ENCODE data around the gene ETV2. TPM values are rescaled to one million over a fixed set of nuclear protein-coding genes. Genes with fewer than 3 reads are reported as not detected.

ETV2 gene
- polyA plus RNA-seq, 1 of the 3 experiments (the other 2 are of a cell fraction) = 1.6 TPM

GRCh38 chr19:35628565-35629331 is 12.8 kb upstream of the ETV2 start, which contains the start of gene RBM42:
TSS of gene RBM42 (plus strand) at chr19:35629036. CDS start at chr19:35629154, 118 bp downstream.
- Histone ChIP-seq H3K9me3 (no peaks in the 10 kb centered on the region), H3K4me3 (ENCODE audit: low read depth in 2 of 2, low read length in 1 of 2) (peak within 1 kb of the TSS; percentile 86 to 96), H3K27me3 (ENCODE audit: insufficient read depth) (no peaks in the 10 kb centered on the region), H3K4me2 (peak within 1 kb of the TSS; percentile 100), H3K27ac (ENCODE audit: low read depth in 2 of 2, low read length in 1 of 2) (peak within 1 kb of the TSS; percentile 59 to 80), H3K9ac (peak within 1 kb of the TSS; percentile 92), H3K4me1 (ENCODE audit: control insufficient read depth in 1 of 2, insufficient read depth in 2 of 2, low read depth in 1 of 2, low read length in 1 of 2) (peaks cover 0 to 12% of the 10 kb centered on the region in 2 experiments; a peak in 2 of 4 replicates), H4K20me1 (ENCODE audit: insufficient read depth) (no peaks in the 10 kb centered on the region), H3K36me3 (replicated peaks in 1 of 2; ENCODE audit: control insufficient read depth in 1 of 2, insufficient read depth in 2 of 2, low read length in 1 of 2) (peaks cover 21 to 22% of the 10 kb centered on the region in 2 experiments), H2AFZ (ENCODE audit: low read depth) (peak within 1 kb of the TSS; percentile 91), H3K9me2 (no peaks in the 10 kb centered on the region), H3F3A (replicated peaks; ENCODE audit: insufficient read depth) (peaks cover 9% of the 10 kb centered on the region), H3K79me2 (ENCODE audit: insufficient read depth) (peaks cover 17% of the 10 kb centered on the region)
- peak; percentile 98 for DNase-seq
- WGBS (ENCODE audit: low lambda C conversion rate) = 1% methylated on average over 44 of the region's 56 CpGs
- ChIA-PET POLR2A (interaction anchor here (0.6 kb wide), 1 partner anchor 12 kb away, joined by 3 read pairs; no protein-coding TSS in a partner anchor), CTCF (no interaction called here)
- no peak for TF ChIP-seq RAD21 (IDR thresholded peaks at IDR 0.05; ENCODE audit: low read length)
- no peak for TF ChIP-seq RXRA (IDR thresholded peaks at IDR 0.05; ENCODE audit: borderline replicate concordance, low read depth)
- TF ChIP-seq TCF12 (IDR thresholded peaks at IDR 0.05) = no peak
- TF ChIP-seq EP300 (IDR thresholded peaks at IDR 0.05; ENCODE audit: borderline replicate concordance in 1 of 2, low read depth in 1 of 2, low read length in 1 of 2) = no peak
- peak; percentile 86 for TF ChIP-seq IRF3 (IDR thresholded peaks at IDR 0.05; ENCODE audit: low read depth, low read length)
- TF ChIP-seq GABPA (IDR thresholded peaks at IDR 0.05; ENCODE audit: low read depth) = peak; percentile 66
- TF ChIP-seq FOXM1 (IDR thresholded peaks at IDR 0.05; ENCODE audit: low read depth) = no peak
- no peak for TF ChIP-seq JUND (IDR thresholded peaks at IDR 0.05)
- peak; percentile 58; the same call in 1 of the 2 replicates for TF ChIP-seq MXI1 (IDR thresholded peaks at IDR 0.05; ENCODE audit: low read depth, low read length)
- peak; percentile 58; the same call in 1 of the 2 replicates for TF ChIP-seq PBX3 (IDR thresholded peaks at IDR 0.05)
- TF ChIP-seq FOXJ3 (CRISPR knock-in tag; IDR thresholded peaks at IDR 0.05) = no peak
- no peak for TF ChIP-seq EZH2phosphoT487 (IDR thresholded peaks at IDR 0.05; ENCODE audit: borderline replicate concordance, low read depth)
- no peak for TF ChIP-seq NRF1 (IDR thresholded peaks at IDR 0.05; ENCODE audit: low read depth, low read length)
- peak; percentile 96 for TF ChIP-seq CHD2 (IDR thresholded peaks at IDR 0.05; ENCODE audit: low read length, partially characterized antibody)
- no peak for TF ChIP-seq TEAD4 (IDR thresholded peaks at IDR 0.05; ENCODE audit: borderline replicate concordance, insufficient read depth)
- TF ChIP-seq SIN3A (IDR thresholded peaks at IDR 0.05; ENCODE audit: borderline replicate concordance, low read depth, low read length) = peak; percentile 67; the same call in 1 of the 2 replicates
- no peak for TF ChIP-seq GATA2 (CRISPR knock-in tag; IDR thresholded peaks at IDR 0.05)
- TF ChIP-seq REST (IDR thresholded peaks at IDR 0.05; ENCODE audit: low read depth, low read length) = peak; percentile 31; the same call in 1 of the 2 replicates
- TF ChIP-seq SMC3 (IDR thresholded peaks at IDR 0.05; ENCODE audit: low read depth, low read length) = no peak
- TF ChIP-seq CTCF (IDR thresholded peaks at IDR 0.05) = no peak
- TF ChIP-seq RCOR1 (IDR thresholded peaks at IDR 0.05; ENCODE audit: low read length) = peak; percentile 72
- TF ChIP-seq MAX (IDR thresholded peaks at IDR 0.05; ENCODE audit: low read depth) = peak; percentile 6; the same call in 1 of the 2 replicates
- TF ChIP-seq MEF2A (IDR thresholded peaks at IDR 0.05; ENCODE audit: borderline replicate concordance, low read depth) = no peak
- TF ChIP-seq FOSL2 (IDR thresholded peaks at IDR 0.05; ENCODE audit: borderline replicate concordance, low read depth) = no peak

All from SK-N-SH (cell line).